Stimulated activated CD4-positive, alpha-beta T cell treated with anti-CD3 and anti-CD28 coated beads, Interleukin-4, amount 100 ng/mL, for 1 hour (primary cell): Measurements from ENCODE around the gene RGS6.

ENCODE experiments used
- DNase-seq: peaks from one replicate; pipeline ENCODE4 v3.0.0-alpha.2; 2020

Gene RGS6

GRCh38 chr14:72172049-72172448 is 239.8 kb downstream of the RGS6 start:
- no peak for DNase-seq

- no peak for DNase-seq
These were observed 240.4 kb downstream of the RGS6 start for GRCh38 chr14:72172597-72172996.

- DNase-seq = no peak
These were observed 240.9 kb downstream of the RGS6 start for GRCh38 chr14:72173038-72173720.

- no peak for DNase-seq
These were observed 245.0 kb downstream of the RGS6 start for GRCh38 chr14:72177251-72177650.

GRCh38 chr14:72178517-72178916 is 246.3 kb downstream of the RGS6 start:
- no peak for DNase-seq

- DNase-seq = no peak
These were observed 250.6 kb downstream of the RGS6 start for GRCh38 chr14:72182708-72183432.

- no peak for DNase-seq
These were observed 251.4 kb downstream of the RGS6 start for GRCh38 chr14:72183631-72184030.

- no peak for DNase-seq
These were observed 254.3 kb downstream of the RGS6 start for GRCh38 chr14:72186523-72186922.

- DNase-seq = no peak
These were observed 264.2 kb downstream of the RGS6 start for GRCh38 chr14:72196237-72197015.

- no peak for DNase-seq
These were observed 269.4 kb downstream of the RGS6 start for GRCh38 chr14:72201645-72202044.

GRCh38 chr14:72213424-72213823 is 281.2 kb downstream of the RGS6 start:
- DNase-seq = no peak

- DNase-seq = no peak
These were observed 282.9 kb downstream of the RGS6 start for GRCh38 chr14:72215080-72215479.

- DNase-seq = no peak
These were observed 284.9 kb downstream of the RGS6 start for GRCh38 chr14:72217135-72217534.

- no peak for DNase-seq
These were observed 289.8 kb downstream of the RGS6 start for GRCh38 chr14:72222046-72222445.

GRCh38 chr14:72236629-72237028 is 304.4 kb downstream of the RGS6 start:
- no peak for DNase-seq

GRCh38 chr14:72237722-72238666 is 305.8 kb downstream of the RGS6 start:
- DNase-seq = no peak

GRCh38 chr14:72243309-72244293 is 311.4 kb downstream of the RGS6 start:
- no peak for DNase-seq

GRCh38 chr14:72247896-72248465 is 315.8 kb downstream of the RGS6 start:
- DNase-seq = no peak

GRCh38 chr14:72253503-72253902 is 321.3 kb downstream of the RGS6 start:
- DNase-seq = no peak

- no peak for DNase-seq
These were observed 322.1 kb downstream of the RGS6 start for GRCh38 chr14:72254202-72254936.
